GM21528 (cell line): Measurements from ENCODE around the gene SBNO2.
"Not testable (repeated sequence)": the region's sequence is repeated elsewhere in the genome, so short reads cannot be mapped to it uniquely, and the experiment has no call there.

Experiments used
- ATAC-seq: cut with Tn5 transposase; IDR thresholded peaks from one replicate; pipeline ENCODE4 v1.9.1; 2021; ENCODE audit warnings: mild to moderate bottlenecking, moderate library complexity; ENCODE audit not compliant: unreplicated experiment, low FRiP score

The SBNO2 gene

DNA sequence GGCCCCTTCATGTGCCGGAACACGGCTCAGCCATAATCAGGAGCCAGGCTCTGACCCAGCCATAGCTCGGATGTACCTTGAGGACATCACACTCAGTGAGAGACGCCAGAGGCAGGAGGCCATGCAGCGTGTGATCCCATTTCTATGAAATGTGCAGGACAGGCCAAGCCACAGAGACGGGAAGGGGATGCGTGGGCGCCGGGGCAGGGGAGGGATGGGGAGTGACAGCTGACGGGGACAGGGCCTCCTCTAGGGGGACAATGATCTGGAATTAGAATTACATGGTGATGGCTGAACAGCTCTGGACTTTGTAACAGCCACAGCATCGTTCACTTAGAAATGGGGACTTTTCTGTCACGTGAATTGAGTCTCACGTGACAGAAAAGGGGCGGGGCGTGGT is 34.9 kb downstream of the SBNO2 start:
- no peak for ATAC-seq

DNA sequence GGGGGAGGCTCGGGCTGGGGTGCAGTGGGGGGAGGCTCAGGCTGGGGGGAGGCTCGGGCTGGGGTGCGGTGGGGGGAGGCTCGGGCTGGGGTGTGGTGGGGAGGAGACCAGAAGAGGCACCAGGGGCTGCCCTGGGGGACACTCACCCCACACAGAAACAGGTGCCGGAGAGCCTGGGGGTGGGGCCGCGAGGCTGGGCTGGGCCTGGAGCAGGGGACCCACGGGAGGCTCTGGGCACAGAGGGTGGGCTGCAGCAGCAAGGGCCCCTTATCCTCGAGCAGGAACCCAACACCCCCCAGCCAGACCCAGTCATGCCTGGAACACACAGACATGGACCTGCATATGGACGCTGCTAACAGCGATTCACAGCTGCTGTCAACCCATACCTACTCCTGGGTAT is 35.9 kb downstream of the SBNO2 start:
- ATAC-seq, result no peak

DNA sequence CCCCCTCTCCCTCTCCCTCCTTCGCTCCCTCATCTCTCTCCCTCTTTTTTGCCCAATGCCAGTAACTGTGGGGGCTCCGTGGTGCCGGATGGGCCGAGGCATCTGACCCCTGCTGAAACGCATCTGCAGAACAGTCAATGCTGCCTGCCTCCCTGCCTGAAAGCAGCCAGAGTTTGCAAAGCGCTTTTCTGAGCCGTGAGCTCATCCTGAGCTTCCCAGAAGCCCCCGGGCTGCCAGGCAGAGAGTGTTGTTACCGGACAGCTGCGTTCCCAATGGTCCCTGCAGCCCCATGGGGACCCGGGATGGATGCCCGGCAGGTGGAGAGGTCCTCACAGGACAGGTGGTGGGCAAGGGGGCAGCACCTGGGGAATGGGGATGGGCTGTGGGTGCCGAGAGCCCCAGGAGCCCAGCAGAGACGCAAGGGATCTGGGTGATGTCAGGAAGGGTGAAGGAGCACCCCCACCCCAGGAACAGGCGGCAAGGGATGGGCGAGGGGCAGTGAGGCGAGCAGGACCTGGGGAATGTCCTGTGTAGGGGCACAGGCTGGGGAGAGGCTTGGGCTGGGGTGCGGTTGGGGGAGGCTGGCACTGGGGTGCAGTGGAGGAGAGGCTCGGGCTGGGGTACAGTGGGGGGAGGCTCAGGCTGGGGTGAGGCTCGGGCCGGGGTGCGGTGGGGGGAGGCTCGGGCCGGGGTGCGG is 37.3 kb downstream of the SBNO2 start:
- no peak for ATAC-seq

DNA sequence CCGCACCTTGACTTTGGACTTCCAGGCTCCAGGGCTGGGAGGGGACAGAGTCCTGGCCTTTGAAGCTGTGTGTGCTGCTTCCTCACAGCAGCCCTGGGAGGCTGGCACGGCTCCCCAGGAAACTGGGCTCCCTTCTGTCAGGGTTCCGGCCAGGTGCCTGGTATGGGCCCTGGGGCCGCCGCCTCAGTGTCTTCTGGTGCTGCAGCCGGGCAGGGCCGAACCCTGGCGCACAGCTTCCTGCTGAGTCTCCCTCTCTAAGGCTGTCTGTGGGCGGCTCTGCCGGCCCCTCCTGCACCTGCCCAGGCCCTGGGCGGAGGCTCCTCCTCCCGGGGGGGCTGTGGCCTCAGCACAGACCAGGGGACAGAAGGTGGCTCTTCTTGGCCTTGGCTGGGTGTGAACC is 37.9 kb downstream of the SBNO2 start:
- ATAC-seq, result no peak

DNA sequence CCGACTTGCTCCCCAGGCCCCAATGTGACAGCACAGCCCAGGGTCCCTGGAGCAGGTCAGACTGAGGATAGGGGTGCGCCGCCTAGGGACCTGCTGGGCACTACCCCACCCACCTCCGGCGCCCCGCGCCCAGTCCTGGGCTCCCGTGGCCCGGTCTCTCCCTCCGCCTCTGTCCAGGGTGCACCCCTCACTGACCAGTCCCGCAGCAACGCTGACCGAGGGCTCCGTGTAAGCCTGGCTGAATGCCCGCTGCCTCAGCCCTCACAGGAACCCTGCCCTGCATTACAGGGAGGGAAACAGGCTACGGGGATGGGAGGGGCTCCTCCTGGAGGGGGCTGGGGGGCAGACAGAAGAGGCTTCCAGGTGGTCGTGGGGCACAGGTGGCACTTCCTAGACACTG is 38.6 kb downstream of the SBNO2 start:
- ATAC-seq, result no peak

DNA sequence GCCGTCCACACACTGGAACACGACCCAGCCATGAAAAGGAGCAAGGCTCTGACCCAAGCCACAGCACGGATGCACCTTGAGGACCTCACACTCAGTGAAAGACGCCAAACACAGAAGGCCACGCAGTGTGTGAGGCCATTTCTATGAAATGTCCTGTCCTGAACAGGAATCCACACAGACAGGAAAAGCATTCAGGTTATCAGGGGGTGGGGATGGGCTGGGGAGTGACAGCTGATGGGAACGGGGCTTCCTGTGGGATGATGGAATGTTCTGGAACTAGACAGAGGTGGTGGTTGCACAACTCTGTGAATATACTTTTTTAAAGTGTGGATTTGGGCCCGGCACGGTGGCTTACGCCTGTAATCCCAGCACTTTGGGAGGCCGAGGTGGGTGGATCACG is 39.6 kb downstream of the SBNO2 start:
- no peak for ATAC-seq

DNA sequence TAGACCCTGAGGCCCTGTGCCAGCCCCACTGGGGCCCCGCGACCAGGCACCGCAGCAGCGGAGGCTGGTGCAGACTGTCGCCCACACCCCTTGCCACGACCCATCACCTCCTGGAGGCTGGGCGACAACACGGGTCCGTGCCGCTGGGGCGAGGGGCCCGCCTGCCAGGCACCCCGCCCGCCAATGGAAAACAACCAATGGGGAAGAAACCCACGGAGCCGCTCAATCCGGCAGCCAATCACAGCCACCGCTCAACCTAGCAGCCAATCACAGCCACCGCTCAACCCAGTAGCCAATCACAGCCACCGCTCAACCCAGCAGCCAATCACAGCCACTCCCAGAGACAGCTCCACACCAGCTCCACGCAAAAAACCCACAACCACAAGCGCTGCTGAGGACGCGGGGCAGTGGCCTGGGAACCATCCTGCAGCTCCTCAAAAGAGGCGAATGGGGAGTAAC is 40.6 kb downstream of the SBNO2 start:
- ATAC-seq, result no peak

DNA sequence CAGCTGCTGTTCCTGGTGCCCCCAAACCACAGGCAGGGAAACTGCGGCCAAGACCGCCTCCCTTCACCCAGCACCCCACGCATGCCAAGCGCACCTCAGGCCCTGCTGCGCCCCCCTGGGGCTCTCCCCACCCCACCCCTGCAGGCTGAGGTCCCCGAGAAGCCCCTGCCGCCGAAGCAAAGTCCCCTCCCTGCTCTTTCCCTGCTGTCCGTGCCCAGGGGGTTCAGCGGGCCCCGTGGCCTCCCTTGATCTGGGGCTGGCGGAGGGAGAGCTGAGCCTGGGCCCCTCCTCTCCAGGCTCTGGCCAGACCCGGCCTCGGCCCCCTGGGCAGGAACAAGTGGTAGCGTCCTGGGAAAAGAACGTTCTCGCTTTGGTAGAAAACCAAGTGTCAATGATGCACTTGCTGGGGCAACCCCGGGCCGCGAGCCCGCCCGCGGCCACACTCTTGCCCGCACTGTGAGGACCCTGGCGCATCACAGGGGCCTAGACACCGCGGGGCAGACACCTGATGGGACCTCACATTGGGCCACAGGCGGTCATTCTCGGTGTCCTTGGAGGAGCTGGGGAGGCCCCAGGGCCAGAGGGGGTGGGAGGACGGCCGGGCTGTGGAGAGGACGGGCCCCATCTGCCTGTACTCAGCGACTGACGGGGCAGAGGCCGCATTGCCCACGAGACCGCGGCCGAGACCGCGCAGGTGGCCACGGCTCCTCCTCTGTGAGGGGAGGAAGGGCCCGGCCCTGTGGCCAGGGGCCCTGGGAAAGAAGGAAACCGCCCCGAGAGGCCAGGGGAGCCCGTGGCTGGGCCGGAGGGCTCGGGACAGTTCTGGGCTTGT is 41.3 kb downstream of the SBNO2 start:
- no peak for ATAC-seq

DNA sequence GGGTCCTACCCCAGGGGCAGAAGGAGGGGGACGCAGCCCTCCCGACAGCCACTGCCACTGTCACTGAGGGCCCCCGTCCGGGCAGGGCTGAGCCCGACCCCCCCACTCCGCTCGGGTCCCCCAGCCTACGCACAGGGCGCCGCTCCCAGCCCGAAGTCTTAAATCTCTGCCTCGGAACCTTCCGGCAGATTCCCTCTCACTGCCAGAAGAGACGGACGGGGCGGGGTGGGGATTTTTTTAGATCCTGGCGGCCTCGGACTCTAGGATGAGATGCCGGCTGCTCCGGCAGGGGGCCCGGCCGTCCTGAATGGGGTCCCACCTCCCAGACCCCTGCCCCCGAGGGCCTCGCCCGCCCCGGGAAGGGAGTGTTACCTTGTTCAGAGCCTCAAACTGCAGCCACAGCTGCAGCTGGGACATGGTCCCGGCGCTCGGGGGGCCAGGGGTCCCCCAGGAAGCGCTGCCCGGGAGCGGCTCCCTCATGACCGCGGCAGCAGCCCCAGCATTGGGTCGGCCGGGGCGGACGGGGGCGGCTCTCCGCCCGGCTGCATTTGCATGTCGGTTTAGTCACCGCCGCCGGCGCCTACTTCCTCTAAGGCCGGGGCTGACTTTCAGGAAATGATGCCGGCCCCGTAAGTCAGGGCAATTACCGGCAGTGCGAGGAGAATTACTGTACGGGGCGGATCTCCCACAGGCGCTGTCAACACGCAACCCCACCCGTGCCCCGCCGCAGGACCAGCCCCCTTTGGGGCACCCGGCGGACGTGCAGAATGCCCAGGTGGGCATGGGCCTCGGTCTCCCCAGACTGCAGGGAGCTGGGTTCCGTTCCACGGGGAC is 42.1 kb downstream of the SBNO2 start:
- peak; percentile 45 for ATAC-seq

DNA sequence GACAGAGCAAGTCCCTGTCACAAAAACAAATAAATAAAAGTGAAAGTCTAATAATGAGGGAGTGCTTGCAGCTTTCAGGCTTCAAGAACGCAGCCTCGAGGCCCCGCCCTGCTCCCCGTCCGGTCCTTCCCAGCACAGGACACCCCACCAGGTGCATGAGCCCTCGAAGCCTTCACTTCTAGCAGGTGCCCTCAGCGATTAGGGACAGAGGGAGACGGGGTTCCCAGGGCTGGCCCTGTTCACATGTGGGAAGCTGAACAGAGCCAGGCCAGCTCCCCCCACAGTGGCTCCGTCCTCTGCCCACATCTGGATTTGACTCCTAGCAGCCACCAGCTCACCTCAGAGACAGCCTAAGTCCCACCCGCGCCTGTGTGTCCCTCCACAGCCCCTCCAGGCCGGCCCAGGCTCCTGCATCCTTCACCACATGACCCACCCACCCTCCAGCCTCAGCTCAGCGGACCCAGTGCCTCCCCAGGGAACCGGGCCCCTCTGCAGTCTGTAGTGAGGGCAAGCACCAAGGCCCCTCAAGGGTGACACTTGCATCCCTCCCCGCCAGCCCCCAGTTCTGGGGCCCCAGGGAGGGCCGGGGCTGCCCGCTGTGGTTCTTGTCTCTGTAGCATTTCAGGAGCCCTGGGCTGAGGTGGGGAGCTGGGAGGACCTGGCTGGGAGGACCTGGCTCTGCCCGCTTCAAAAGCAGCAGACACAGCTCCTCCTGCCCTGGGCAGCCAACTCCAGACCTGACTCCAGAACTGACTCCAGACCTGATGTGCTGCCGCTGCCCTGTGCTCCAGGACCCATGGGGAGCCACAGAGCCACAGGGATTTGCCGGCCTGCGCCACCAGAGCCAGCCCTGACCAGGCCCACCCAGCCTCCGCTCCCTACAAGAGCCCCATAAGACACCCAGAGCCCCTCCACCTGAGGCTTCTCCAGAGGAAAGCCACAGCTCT is 43.0 kb downstream of the SBNO2 start:
- ATAC-seq, result peak; percentile 8

DNA sequence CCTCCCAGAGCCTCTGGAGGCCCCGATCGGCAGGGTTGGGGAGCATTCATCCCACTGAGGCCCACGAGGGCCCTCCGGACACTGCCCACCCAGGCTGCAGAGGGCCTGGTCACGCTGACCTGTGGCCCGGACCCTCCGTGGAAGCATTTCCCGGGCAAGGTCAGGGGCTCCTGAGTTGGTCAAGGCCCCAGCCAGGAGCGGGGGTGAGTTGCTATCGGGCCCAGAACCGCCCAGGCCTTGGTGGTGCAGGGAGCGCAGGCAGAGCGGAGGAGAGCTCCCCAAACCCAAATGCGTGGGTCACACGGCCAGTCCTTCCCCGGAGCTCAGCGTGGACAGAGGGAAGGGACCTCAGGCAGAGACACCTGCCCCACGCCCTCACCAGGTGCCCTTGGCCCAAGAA is 44.5 kb downstream of the SBNO2 start:
- ATAC-seq, result no peak

DNA sequence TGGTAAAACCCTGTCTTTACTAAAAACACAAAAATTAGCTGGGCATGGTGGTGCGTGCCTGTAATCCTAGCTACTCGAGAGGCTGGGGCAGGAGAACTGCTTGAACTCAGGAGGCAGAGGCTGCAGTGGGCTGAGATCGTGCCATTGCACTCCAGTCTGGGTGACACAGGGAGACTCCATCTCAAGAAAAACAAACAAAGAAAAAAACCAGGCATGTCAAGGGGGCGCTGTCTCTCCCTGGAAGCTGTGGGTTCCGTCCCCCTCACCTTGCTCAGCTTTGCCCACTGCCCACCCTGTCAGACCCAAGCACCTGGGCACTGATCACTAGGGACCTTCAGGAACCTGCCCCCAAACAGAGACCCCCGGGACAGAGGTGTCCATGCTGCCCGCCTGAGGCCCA is 45.0 kb downstream of the SBNO2 start:
- ATAC-seq, result not testable (repeated sequence)

DNA sequence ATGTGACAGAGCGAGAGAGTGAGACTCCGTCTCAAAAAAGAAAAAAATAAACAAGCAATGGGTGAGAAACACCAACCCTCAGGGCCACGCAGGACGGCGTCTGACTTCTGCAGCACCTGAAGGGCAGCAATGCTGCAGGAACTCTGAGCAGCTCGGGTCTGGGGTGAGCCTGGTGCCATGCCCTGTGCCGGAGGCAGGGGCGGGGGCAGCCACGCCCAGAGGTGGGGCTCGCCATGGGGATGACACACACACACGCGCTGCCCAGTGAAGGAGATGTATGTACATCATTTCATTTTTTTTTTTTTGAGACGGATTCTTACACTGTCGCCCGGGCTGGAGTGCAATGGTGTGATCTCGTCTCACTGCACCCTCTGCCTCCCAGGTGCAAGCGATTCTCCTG is 46.0 kb downstream of the SBNO2 start:
- no peak for ATAC-seq

DNA sequence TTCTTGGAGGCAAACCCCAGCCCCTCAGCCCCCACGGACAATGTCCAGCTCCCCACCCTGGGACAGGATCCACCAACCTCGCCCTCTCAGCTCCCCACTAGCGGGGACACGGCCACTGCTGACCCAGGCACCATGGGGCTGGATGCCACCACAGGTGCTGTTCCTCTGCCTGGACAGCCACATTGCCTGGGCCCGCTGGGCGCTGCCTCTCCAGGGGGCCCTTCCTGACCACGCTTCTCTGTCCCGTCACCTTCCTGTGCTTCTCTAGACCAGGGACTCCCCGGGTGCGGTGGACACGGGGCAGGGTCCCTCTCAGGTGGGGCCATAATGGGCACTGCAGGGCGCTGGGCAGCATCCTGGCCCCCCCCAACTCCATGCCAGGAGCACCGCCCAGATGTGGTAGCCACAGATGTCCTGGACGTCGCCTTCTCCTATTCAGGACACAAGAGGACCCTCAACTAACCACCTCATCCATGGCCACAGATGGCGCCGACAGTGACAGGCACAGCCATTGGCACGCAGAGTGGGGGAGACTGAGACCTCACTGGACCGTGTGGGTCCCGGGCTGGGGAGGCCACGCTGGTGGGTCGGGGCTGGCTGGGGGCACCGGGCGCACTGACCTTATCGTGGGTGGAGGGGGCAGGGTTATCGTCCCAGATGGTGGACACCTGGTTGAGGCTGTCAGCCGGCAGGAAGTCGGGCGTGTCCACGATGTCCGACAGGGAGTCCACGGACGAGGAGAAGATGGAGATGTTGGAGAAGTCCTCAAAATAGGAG is 46.9 kb downstream of the SBNO2 start:
- no peak for ATAC-seq

DNA sequence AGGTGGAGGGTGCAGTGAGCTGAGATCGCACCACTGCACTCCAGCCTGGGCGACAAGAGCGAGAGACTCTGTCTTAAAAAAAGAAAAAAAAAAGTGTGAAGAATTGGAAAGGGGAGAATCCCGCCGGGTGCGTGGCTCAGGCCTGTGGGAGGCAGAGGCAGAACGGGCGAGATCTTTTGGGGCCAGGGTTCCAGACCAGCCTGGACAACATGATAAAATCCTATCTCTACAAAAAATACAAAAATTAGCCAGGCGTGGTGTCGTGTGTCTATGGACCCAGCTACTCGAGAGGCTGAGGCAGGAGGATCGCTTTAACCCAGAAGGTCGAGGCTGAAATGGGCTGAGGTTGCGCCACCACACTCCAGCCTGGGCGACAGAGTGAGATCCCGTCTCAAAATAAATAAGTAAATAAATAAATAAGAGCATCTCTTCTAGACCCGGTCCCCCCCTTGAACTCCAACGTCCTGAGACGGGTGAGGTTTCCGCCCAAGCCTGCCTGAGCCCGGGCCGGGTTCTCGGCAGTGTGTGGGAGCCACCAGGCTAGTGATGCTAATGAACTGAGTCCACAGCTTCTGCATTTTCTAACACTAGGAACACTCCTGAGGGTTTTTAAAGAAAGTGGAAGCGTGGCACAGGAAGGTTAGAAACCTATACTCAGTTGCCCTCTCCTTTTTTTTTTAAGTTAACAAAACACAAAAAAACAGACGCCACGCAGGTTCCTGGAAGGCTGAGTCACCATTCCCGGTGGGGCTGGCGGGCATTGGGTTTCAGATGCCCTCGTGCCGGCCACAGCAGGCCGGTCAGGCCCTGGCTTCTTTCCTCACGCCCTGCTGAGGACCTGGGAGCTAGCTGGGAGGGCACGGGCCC is 48.2 kb downstream of the SBNO2 start:
- ATAC-seq, result no peak

DNA sequence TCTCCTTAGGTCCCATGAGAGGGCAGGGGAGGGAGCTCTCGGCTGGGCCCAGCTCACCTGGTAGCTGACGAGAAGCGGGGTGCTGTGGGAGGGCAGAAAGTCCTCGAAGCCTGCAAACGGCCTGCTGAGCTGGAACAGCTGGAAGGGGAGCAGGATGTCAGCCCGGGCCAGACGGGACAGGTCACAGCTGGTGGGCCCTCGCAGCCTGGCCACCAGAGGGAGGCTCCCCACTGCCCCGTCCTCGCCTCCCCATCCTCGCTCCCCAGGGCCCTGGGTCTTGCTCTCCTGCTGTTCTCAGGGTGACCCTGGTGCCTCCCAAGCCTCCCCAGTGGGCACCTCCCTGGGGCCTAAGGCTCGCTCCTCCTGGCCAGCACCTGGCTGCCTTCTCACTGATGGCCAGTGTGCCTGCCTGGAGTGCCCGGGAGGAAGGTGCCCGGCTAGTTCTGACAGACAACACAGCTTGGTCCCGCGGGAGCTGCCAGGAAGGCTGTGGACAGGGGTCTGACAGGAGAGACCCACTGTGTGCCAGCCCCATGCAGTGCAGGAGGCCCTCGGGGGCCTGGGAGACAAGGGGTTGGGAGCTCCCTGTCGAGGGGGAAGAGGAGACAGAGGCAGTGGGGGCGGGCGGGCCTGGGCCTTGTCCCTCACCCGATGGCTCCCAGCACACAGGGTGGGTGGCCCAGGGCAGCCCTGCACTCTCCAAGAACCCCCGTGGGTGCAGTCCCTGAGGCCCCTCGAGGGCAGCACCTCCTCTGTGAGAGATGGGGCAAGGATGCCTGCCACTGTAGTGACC is 50.0 kb downstream of the SBNO2 start:
- no peak for ATAC-seq

DNA sequence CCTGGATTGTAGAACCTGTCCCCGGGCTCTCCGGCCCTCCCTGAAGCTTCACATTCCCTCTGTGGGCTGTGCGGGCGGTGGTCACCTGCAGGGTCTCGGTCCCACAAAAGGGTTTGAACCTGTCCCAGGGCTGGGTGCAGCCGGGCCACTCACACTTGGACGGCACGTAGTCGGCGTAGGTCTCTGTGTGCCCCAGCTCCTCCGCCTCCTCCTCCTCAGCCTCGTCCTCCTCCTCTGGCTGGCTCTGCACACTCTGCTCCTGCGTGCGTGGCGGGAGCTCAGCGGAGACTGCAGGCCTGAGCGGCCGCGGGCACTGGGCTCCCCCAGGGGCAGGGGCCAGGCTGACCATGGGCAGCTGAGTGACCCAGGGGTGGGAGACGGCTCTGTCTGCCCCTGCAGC is 50.7 kb downstream of the SBNO2 start:
- ATAC-seq, result no peak

DNA sequence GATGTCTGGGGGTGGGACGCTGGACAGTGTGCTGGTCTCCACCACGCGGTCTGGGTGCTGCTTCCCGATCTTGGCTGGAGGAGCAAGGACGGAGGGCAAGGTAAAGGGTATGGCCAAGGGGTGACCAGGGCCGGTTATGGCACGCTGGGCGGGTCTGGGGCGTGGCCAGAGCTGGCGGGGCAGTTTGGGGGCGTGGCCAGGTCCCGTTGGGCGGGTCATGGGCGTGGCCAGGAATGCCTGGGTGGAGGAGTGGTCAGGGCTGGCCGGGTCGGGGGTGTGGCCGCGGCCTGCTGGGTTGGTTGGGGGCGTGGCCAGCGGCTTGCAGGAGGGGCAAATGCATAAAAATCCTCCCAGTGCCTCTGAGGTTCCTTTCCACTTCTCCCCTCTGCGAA is 51.1 kb downstream of the SBNO2 start:
- ATAC-seq, result no peak
